ENCODE results near the gene PARVG. TPM values are rescaled to one million over a fixed set of nuclear protein-coding genes. Genes with fewer than 3 reads are reported as not detected.

The PARVG gene
- total and polyA plus RNA-seq, 2 of the 13 experiments (the other 11 are each of a cell fraction or from before 2014, with no cell fraction given) = not detected

GRCh38 chr22:44133161-44133560 lies 47.6 kb upstream of the PARVG start:
- DNase-seq (ENCODE audit: low spot score) = no peak

More at GRCh38 chr22:44133161-44133560, 47.6 kb upstream of the PARVG start:
- no peaks in the 10 kb centered on the region for H3K36me3 ChIP-seq (replicated peaks in 1 of 2; ENCODE audit: control insufficient read depth in 1 of 2, insufficient read depth in 2 of 2, low read length in 2 of 2)
- H3K9ac ChIP-seq (ENCODE audit: insufficient read depth, low read depth, low read length) = no peak overlapping the region
- no peaks in the 10 kb centered on the region; a peak in 1 of 5 replicates for H3K27me3 ChIP-seq (ENCODE audit: control insufficient read depth in 1 of 2, insufficient read depth in 2 of 2, low read length in 2 of 2)
- no peaks in the 10 kb centered on the region for H3K4me1 ChIP-seq (ENCODE audit: insufficient read depth, low read length)
- 58% methylated on average over 6 of the region's 6 CpGs for WGBS (ENCODE audit: low lambda C conversion rate)
- H4K20me1 ChIP-seq (ENCODE audit: insufficient read depth, low read length) = no peaks in the 10 kb centered on the region
- ChIA-PET CTCF (ENCODE audit: low intra/inter-chr PET ratio, low total read pairs) (no interaction called here), POLR2A (no interaction called here)
- in situ Hi-C loops (cut with HindIII; ENCODE audit: extremely low pct_ligation_motif_present, low pct_unique_long_range_greater_than_20kb) = no loop called here
- no peak for ATAC-seq
- no peak overlapping the region for H3K27ac ChIP-seq (ENCODE audit: extremely low read length, insufficient read depth, low read length)
- BruUV-seq (replicated peaks) = no TSS peak
- H2AFZ ChIP-seq (ENCODE audit: low read length) = no peak overlapping the region
- no peak for FAIRE-seq
- H3K9me3 ChIP-seq (ENCODE audit: low read length) = peaks cover 15% of the 10 kb centered on the region
- no peak overlapping the region for H3K4me2 ChIP-seq (ENCODE audit: low read depth, low read length)
- intact Hi-C loops (cut with micrococcal nuclease; ENCODE audit: unreplicated experiment) = no loop called here
- no peak for TF ChIP-seq ZNF598 (CRISPR knock-in tag; IDR thresholded peaks at IDR 0.05; ENCODE audit: borderline replicate concordance)
- TF ChIP-seq MTA1 (CRISPR knock-in tag; IDR thresholded peaks at IDR 0.05; ENCODE audit: borderline replicate concordance) = no peak
- TF ChIP-seq ZNF790 (CRISPR knock-in tag; IDR thresholded peaks at IDR 0.05; ENCODE audit: borderline replicate concordance) = no peak
- no peak for TF ChIP-seq SOX13 (IDR thresholded peaks at IDR 0.05)
- TF ChIP-seq SOX13 (CRISPR knock-in tag; conservative IDR thresholded peaks at IDR 0.05 in 1 of 2, IDR thresholded peaks at IDR 0.05 in 1 of 2) = no peak
- TF ChIP-seq FOXO4 (CRISPR knock-in tag; conservative IDR thresholded peaks at IDR 0.05) = no peak
- no peak for TF ChIP-seq CEBPG (CRISPR knock-in tag; IDR thresholded peaks at IDR 0.05)
- TF ChIP-seq UBTF (CRISPR knock-in tag; IDR thresholded peaks at IDR 0.05) = no peak
- TF ChIP-seq BORCS8-MEF2B (CRISPR knock-in tag; IDR thresholded peaks at IDR 0.05) = no peak
- TF ChIP-seq FOXM1 (CRISPR knock-in tag; IDR thresholded peaks at IDR 0.05) = no peak
- TF ChIP-seq MXD3 (CRISPR knock-in tag; IDR thresholded peaks at IDR 0.05) = no peak
- TF ChIP-seq ZNF121 (CRISPR knock-in tag; IDR thresholded peaks at IDR 0.05) = no peak
- TF ChIP-seq NR2C2 (CRISPR knock-in tag; IDR thresholded peaks at IDR 0.05; ENCODE audit: borderline replicate concordance) = no peak
- no peak for TF ChIP-seq RFXAP (CRISPR knock-in tag; IDR thresholded peaks at IDR 0.05; ENCODE audit: borderline replicate concordance)
- no peak for TF ChIP-seq REPIN1 (CRISPR knock-in tag; IDR thresholded peaks at IDR 0.05; ENCODE audit: borderline replicate concordance, low read depth)
- TF ChIP-seq SATB2 (CRISPR knock-in tag; IDR thresholded peaks at IDR 0.05) = no peak
- no peak for TF ChIP-seq ZSCAN21 (CRISPR knock-in tag; IDR thresholded peaks at IDR 0.05; ENCODE audit: borderline replicate concordance)
- no peaks in the 10 kb centered on the region for H3K79me2 ChIP-seq (ENCODE audit: insufficient read depth, low read length)
- H3K4me3 ChIP-seq (replicated peaks in 1 of 3; ENCODE audit: insufficient read depth in 1 of 3, low read depth in 2 of 3, low read length in 3 of 3) = no peak overlapping the region
